DMS153 (cell line): ENCODE results near the gene KRT40.

Source experiments
- DNase-seq: peaks from one replicate; lab custom pipeline; 2025; lab: John Stamatoyannopoulos, UW

Gene KRT40

GRCh38 chr17:40952154-40952553 lies 32.0 kb downstream of the KRT40 start:
- DNase-seq: no peak

GRCh38 chr17:40951011-40951622 lies 33.0 kb downstream of the KRT40 start:
- DNase-seq: no peak

GRCh38 chr17:40950176-40950575 lies 34.0 kb downstream of the KRT40 start:
- DNase-seq: no peak

- DNase-seq: no peak
Measured at GRCh38 chr17:40949418-40949817, 34.7 kb downstream of the KRT40 start.

GRCh38 chr17:40947929-40948328 lies 36.2 kb downstream of the KRT40 start:
- no peak for DNase-seq

GRCh38 chr17:40945414-40945813 lies 38.7 kb downstream of the KRT40 start:
- DNase-seq: no peak

- DNase-seq: no peak
Measured at GRCh38 chr17:40944531-40944930, 39.6 kb downstream of the KRT40 start.

GRCh38 chr17:40942553-40942952 lies 41.6 kb downstream of the KRT40 start:
- DNase-seq: no peak

GRCh38 chr17:40940266-40940665 lies 43.9 kb downstream of the KRT40 start:
- DNase-seq: no peak

- no peak for DNase-seq
Measured at GRCh38 chr17:40938981-40939380, 45.1 kb downstream of the KRT40 start.

GRCh38 chr17:40937384-40937819 lies 46.7 kb downstream of the KRT40 start, which contains the start of gene KRT23:
TSS of gene KRT23 (minus strand) at chr17:40937646. CDS start at chr17:40936603, 1,043 bp downstream.
- no peak for DNase-seq

- no peak for DNase-seq
Measured at GRCh38 chr17:40936976-40937375, 47.1 kb downstream of the KRT40 start.

GRCh38 chr17:40936437-40936971 lies 47.6 kb downstream of the KRT40 start:
- DNase-seq: no peak

- DNase-seq: no peak
Measured at GRCh38 chr17:40935624-40936023, 48.5 kb downstream of the KRT40 start.

GRCh38 chr17:40932608-40933007 lies 51.5 kb downstream of the KRT40 start:
- no peak for DNase-seq

- no peak for DNase-seq
Measured at GRCh38 chr17:40931311-40931710, 52.8 kb downstream of the KRT40 start.
